ENCODE results near the gene LAIR1.
"Not testable (repeated sequence)": the region's sequence is repeated elsewhere in the genome, so short reads cannot be mapped to it uniquely, and the experiment has no call there.

The LAIR1 gene

DNA sequence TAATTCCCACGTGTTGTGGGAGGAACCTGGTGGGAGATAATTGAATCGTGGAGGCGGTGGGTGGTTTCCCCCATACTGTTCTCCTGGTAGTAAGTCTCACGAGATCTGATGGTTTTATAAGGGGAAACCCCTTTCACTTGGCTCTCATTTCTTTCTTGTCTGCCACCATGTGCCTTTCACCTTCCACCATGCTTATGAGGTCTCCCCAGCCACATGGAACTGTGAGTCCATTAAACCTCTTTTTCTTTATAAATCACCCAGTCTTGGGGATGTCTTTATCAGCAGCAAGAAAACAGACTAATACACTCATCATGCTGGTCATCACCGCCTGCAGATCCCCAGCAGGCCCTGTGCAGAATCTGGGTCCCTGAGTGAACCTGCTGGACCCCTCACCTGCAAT lies 36.0 kb downstream of the LAIR1 start:
- not testable (repeated sequence) for H3K27me3 Mint-ChIP-seq (ENCODE audit: low read depth); H3K9me3 Mint-ChIP-seq; H3K36me3 Mint-ChIP-seq (ENCODE audit: low read depth); H3K4me3 Mint-ChIP-seq; DNase-seq (ENCODE audit: low spot score); H3K27ac Mint-ChIP-seq
- peaks cover 15% of the 10 kb centered on the region for H3K4me1 Mint-ChIP-seq (ENCODE audit: low read depth)

DNA sequence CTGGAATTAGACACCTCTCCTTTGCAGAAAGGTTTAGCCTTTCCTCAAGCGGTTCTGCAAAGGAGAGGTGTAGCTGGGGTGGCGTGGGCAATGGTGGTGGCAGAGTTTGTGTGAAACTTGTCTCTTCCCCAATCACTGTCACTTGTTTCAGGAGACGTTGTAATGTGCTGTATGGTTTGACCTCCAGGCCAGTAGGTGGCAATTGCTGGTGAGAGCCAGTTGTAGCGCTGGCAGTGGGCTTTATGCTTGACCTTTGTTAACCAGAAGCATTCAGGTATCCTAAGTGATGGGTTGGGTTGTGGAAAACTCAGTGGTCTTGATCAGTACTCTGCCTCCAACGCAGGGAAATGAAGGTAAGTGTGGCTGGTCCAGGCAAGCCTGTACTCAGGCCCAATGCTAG lies 39.1 kb downstream of the LAIR1 start:
- no peak for DNase-seq (ENCODE audit: low spot score)
- H3K36me3 Mint-ChIP-seq (ENCODE audit: low read depth): no peaks in the 10 kb centered on the region
- no peaks in the 10 kb centered on the region for H3K9me3 Mint-ChIP-seq
- no peak overlapping the region for H3K27ac Mint-ChIP-seq
- H3K27me3 Mint-ChIP-seq (ENCODE audit: low read depth): peaks cover 19% of the 10 kb centered on the region
- no peak overlapping the region for H3K4me3 Mint-ChIP-seq
- H3K4me1 Mint-ChIP-seq (ENCODE audit: low read depth): peaks cover 15% of the 10 kb centered on the region

DNA sequence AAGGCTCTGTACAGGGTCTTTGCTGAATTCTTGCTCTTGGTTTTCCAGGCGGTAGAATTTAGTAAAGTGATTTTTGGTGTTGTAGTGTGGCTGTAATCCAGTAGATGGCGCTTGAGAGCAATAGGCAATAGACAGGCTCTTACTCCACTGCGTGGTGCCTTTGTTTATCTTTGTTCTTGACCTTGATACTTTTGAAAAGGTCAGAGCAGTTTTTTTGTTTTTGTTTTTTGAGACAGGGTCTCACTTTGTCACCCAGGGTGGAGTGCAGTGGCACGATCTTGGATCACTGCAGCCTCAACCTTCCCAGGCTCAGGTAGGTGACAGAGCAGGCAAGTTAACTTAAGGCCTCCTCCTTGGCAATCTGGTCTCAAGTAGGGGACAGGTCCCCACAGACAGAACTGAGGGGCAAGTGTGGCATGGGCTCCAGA lies 39.5 kb downstream of the LAIR1 start:
- peaks cover 15% of the 10 kb centered on the region for H3K4me1 Mint-ChIP-seq (ENCODE audit: low read depth)
- peak; percentile 21 for DNase-seq (ENCODE audit: low spot score)
- H3K36me3 Mint-ChIP-seq (ENCODE audit: low read depth): no peaks in the 10 kb centered on the region
- H3K9me3 Mint-ChIP-seq: no peaks in the 10 kb centered on the region
- H3K4me3 Mint-ChIP-seq: no peak overlapping the region
- H3K27me3 Mint-ChIP-seq (ENCODE audit: low read depth): peaks cover 23% of the 10 kb centered on the region
- H3K27ac Mint-ChIP-seq: no peak overlapping the region

DNA sequence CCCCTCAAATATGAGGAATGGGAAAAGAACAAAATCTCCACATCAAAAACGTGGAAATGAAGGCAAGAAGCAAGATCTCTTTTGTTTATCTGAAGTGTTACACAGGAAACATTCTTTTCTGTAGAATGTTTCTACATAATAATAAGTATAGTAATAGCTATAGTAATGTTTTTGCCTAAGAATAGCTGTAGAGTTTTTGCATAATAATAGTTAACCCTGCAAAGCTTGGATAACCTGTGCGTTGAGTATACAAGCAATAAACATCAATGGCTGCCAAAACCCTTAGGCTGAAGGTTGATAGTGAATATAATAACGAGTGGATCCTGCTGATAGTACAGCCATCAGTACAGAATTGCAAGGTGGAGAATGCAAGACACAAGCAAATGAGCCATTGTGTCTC lies 40.7 kb downstream of the LAIR1 start:
- Mint-ChIP-seq H3K36me3 (ENCODE audit: low read depth) (no peaks in the 10 kb centered on the region), H3K4me3 (no peak overlapping the region), H3K27ac (no peak overlapping the region), H3K4me1 (ENCODE audit: low read depth) (peaks cover 16% of the 10 kb centered on the region), H3K27me3 (ENCODE audit: low read depth) (peaks cover 28% of the 10 kb centered on the region), H3K9me3 (no peaks in the 10 kb centered on the region)
- no peak for DNase-seq (ENCODE audit: low spot score)

DNA sequence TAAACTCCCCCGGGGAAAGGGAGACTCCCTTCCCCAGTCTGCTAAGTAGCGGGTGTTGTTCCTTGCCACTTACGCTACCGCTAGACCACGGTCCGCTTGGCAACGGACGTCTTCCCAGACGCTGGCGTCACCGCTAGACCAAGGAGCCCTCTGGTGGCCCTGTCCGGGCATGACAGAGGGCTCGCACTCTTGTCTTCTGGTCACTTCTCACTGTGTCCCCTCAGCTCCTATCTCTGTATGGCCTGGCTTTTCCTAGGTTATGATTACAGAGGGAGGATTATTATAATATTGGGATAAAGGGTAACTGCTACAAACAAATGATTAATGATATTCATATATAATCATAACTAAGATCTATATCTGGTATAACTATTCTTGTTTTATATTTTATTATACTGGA lies 41.8 kb downstream of the LAIR1 start:
- H3K27ac Mint-ChIP-seq; H3K4me3 Mint-ChIP-seq; H3K9me3 Mint-ChIP-seq; H3K36me3 Mint-ChIP-seq (ENCODE audit: low read depth); DNase-seq (ENCODE audit: low spot score): not testable (repeated sequence)
- peaks cover 16% of the 10 kb centered on the region for H3K4me1 Mint-ChIP-seq (ENCODE audit: low read depth)
- H3K27me3 Mint-ChIP-seq (ENCODE audit: low read depth): peaks cover 29% of the 10 kb centered on the region

DNA sequence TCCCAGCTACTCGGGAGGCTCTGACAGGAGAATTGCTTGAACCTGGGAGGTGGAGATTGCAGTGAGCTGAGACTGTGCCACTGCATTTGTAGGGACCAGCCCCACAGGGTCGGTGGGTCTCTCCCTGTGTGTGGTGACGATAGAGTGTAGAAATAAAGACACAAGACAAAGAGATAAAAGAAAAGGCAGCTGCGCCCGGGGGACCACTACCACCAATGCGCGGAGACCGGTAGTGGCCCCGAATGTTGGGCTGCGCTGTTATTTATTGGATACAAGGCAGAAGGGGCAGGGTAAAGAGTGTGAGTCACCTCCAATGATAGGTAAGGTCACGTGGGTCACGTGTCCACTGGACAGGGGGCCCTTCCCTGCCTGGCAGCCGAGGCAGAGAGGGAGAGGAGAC lies 42.4 kb downstream of the LAIR1 start:
- not testable (repeated sequence) for H3K9me3 Mint-ChIP-seq; H3K4me3 Mint-ChIP-seq; H3K27ac Mint-ChIP-seq; H3K36me3 Mint-ChIP-seq (ENCODE audit: low read depth); DNase-seq (ENCODE audit: low spot score)
- Mint-ChIP-seq H3K4me1 (ENCODE audit: low read depth) (peaks cover 13% of the 10 kb centered on the region), H3K27me3 (ENCODE audit: low read depth) (peaks cover 29% of the 10 kb centered on the region)

DNA sequence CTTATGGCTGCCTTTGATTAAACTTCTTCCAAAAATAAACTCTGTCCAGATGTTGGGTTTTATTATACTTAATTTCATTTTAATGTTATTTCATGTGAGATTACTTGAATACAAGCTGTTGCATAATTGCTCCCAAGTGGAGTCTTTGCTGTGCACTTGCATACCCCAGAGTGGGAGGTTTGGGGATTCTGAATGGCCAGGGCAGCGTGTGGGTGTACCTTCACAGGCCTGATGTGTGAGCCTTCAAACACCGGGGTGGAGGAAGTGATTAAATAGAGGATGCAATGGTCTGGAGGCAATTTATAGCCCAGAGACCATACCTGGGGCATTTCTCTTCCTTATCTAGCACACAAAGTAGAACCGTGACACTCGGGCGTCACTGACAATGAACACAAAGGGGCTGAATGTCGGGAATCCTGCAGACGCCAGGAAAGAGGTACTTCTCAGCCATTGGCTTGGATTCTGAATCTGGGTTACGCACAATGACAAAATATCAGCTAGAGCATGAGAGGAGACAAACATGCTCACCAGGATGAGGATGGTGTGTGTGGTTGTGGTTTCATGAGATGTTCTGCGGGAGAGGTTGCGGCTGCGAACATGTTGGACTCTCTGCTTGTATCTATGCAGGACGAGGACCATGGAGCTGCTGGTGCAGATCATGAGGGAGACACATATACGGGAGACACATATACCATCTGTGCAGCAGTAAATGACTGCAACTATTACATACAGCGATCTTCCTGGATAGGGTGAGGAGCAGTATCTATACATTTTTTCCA lies 44.6 kb downstream of the LAIR1 start:
- Mint-ChIP-seq H3K27ac (no peak overlapping the region), H3K9me3 (no peaks in the 10 kb centered on the region), H3K36me3 (ENCODE audit: low read depth) (no peaks in the 10 kb centered on the region), H3K27me3 (ENCODE audit: low read depth) (peaks cover 32% of the 10 kb centered on the region), H3K4me3 (no peak overlapping the region), H3K4me1 (ENCODE audit: low read depth) (peaks cover 1% of the 10 kb centered on the region)
- DNase-seq (ENCODE audit: low spot score): no peak

DNA sequence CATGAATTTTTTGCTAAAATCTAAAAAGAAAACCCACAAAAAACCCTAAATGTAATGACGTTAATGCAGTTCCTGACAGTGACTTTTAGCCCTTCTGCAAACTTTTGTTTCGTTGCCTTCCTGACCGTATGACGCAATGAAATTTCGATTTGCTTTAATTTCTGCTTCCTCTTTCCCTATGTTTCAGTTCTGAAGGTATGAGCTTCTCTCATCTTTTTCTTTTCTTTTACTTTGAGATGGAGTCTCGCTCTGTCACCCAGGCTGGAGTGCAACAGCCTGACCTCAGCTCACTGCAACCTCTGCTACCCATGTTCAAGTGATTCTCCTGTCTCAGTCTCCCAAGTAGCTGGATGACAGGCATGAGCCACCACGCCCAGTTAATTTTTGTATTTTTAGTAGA lies 45.7 kb downstream of the LAIR1 start:
- Mint-ChIP-seq H3K27ac (no peak overlapping the region), H3K27me3 (ENCODE audit: low read depth) (peaks cover 27% of the 10 kb centered on the region), H3K36me3 (ENCODE audit: low read depth) (no peaks in the 10 kb centered on the region), H3K4me3 (no peak overlapping the region), H3K9me3 (no peaks in the 10 kb centered on the region), H3K4me1 (ENCODE audit: low read depth) (peaks cover 1% of the 10 kb centered on the region)
- DNase-seq (ENCODE audit: low spot score): no peak

DNA sequence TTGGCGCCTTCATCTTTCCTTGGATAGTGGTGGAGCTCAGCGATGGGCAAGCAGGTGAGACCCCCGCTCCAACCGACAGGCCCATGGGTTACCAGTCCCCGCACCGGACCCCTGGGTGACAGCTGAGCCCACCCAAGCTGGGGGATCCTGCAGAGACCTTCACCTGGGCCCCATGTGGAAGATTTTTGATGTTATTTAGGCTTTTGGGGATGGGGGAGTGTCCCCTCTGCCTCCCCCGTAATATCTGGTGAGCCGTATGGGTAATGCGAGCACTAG lies 46.8 kb downstream of the LAIR1 start:
- DNase-seq (ENCODE audit: low spot score): no peak
- no peak overlapping the region for H3K27ac Mint-ChIP-seq
- H3K4me1 Mint-ChIP-seq (ENCODE audit: low read depth): peaks cover 1% of the 10 kb centered on the region
- no peak overlapping the region for H3K4me3 Mint-ChIP-seq
- peaks cover 30% of the 10 kb centered on the region for H3K27me3 Mint-ChIP-seq (ENCODE audit: low read depth)
- H3K9me3 Mint-ChIP-seq: no peaks in the 10 kb centered on the region
- H3K36me3 Mint-ChIP-seq (ENCODE audit: low read depth): no peaks in the 10 kb centered on the region

DNA sequence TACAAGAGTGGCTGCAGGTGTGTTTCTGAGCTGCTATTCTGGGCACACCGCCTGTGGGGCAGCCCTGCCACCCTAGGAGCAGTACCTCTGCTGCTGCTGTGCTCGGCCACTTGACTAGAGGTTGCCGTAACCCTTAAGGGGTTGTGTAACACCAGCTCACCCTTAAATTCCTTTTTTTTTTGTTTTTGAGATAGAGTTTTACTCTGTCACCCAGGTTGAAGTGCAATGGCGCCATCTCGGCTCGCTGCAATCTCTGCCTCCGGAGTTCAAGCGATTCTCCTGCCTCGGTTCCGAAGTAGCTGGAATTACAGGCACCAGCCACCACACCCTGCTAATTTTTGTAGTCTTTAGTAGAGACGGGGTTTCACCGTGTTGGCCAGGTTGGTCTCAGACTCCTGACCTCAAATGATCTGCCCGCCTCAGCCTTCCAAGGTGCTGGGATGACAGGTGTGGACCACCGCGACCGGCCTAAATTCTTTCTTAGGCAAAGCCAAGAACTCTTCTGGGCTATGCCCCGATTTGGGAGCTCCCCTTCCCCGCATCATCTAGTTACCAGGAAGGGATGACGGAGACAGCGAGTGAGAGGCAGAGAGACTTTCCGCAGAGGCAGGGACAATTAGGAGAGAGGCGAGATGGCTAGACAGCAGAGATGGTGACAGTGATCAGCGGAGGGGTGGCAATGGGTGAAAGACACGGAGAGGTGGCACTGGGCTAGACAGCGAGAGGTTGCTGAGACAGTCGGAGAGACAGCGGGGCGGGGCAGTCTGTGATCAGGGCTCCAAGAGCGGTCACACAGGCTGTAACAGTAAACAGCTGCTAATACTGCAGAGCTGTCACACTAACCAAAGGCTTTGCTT lies 47.4 kb downstream of the LAIR1 start:
- Mint-ChIP-seq H3K27me3 (ENCODE audit: low read depth) (peaks cover 35% of the 10 kb centered on the region), H3K4me3 (no peak overlapping the region), H3K9me3 (no peaks in the 10 kb centered on the region), H3K4me1 (ENCODE audit: low read depth) (peaks cover 1% of the 10 kb centered on the region), H3K36me3 (ENCODE audit: low read depth) (no peaks in the 10 kb centered on the region), H3K27ac (no peak overlapping the region)
- no peak for DNase-seq (ENCODE audit: low spot score)

DNA sequence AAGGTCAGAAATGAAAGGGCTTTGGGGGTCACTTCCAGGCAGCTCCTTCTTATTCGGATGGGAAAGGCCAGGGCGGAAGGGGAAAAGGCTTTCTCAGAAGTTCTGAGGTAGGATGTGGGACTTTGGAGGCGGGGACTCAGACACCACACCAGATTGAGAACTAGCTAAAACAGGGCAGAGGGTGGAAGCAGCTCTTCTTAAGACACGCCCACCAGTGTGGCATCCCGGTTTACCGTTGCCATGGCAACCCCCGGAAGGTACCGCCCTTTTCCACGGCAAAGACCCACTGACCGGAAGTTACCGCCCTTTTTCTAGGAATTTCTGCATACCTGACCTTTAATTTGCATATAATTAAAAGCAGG lies 48.0 kb downstream of the LAIR1 start:
- no peak overlapping the region for H3K4me3 Mint-ChIP-seq
- H3K9me3 Mint-ChIP-seq: no peaks in the 10 kb centered on the region
- H3K4me1 Mint-ChIP-seq (ENCODE audit: low read depth): peaks cover 1% of the 10 kb centered on the region
- no peaks in the 10 kb centered on the region for H3K36me3 Mint-ChIP-seq (ENCODE audit: low read depth)
- DNase-seq (ENCODE audit: low spot score): no peak
- no peak overlapping the region for H3K27ac Mint-ChIP-seq
- peaks cover 30% of the 10 kb centered on the region for H3K27me3 Mint-ChIP-seq (ENCODE audit: low read depth)

DNA sequence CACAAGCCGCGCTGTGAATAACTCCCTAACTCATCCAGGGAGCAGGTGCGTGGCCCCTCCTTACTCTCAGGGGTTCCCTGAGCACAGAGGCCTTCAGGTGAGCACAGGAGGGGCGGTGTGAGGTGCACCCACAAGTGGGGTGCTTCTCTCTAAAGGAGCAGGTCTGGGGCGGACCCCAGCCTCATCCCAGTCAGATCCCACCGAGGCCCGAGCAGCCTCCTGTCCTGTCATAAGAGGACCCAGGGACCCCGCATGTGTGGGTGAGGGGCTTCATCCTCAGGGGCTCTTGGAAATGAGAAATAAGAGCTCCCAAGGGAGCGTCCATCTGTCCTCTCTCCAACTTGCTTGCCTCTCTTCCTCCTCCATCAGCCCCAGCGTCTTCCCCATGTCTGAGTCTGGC lies 48.8 kb downstream of the LAIR1 start:
- Mint-ChIP-seq H3K27ac (no peak overlapping the region), H3K9me3 (no peaks in the 10 kb centered on the region), H3K36me3 (ENCODE audit: low read depth) (no peaks in the 10 kb centered on the region), H3K4me3 (no peak overlapping the region), H3K4me1 (ENCODE audit: low read depth) (peaks cover 1% of the 10 kb centered on the region), H3K27me3 (ENCODE audit: low read depth) (peaks cover 26% of the 10 kb centered on the region)
- no peak for DNase-seq (ENCODE audit: low spot score)

DNA sequence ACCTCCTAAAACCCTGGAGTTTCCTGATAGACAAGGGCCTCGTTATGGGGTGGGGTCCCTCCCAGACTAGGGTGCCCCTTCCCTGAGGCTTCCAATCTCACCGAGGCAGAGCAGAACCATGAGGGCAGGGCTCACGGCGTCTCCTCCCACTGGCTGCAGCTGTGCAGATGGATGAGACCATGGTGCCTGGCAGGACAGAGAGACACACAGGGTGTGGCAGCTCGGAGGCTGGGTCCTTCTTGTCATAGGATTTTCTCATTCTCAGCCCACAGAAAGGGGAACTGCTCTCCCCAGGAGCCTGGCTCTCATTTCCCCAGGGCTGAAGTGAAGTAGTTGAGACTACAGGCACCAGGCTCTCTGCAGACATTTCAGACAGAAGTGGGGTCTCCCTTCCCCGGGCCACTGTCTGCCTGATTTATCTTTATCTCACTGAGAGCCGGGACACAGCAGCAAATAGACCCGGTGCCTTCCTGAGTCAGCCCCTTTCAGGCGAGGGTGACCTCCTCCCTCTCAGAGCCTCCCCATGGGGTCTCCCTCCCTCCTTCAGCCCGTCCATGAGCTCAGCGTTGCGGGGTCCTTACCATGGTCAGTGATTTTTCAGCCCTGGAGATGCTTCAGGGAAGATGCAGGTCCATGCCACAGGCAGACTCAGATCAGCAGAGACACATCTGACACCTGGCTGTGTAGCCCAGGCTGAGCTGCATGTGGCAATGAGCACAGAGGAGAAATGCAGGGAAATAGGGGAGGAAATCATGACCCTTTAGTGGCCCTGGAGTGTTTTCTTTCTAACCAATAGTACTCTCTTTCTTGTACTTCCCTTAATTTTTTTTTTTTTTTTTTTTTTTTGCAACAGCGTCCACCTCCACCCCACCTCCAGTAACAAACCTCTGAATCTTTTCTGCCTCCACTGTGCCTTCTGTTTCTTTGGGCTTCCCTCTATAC lies 52.0 kb downstream of the LAIR1 start, which contains the start of gene LILRA5:
Gene LILRA5 (minus strand): TSS at position 731 of the 942 bp plus-strand sequence. CDS start 147 bp downstream, at position 584.
- no peak for DNase-seq (ENCODE audit: low spot score)
- Mint-ChIP-seq H3K4me1 (ENCODE audit: low read depth) (no peaks in the 10 kb centered on the region), H3K4me3 (no peak within 1 kb of the TSS), H3K36me3 (ENCODE audit: low read depth) (no peaks in the 10 kb centered on the region), H3K27me3 (ENCODE audit: low read depth) (peaks cover 14% of the 10 kb centered on the region), H3K9me3 (no peaks in the 10 kb centered on the region), H3K27ac (no peak within 1 kb of the TSS)

DNA sequence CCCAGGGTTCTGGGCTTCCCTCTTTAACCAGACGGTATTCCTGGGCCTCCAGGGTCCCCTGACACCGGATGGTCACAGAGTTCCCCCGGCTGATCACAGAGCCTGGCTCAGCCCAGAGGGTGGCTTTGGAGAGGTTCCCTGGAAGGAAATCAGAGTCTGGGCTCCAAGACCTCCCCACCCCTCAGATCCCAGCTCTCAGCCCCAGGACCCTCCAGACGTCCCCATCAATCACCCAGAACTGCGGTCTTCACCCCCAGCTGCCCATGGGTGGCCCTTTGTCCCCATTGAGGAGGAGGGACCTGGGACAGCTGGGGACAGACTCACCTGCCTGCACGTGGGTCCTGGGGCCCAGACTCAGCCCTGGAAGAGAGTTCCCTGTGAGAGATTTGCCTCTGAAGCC lies 52.7 kb downstream of the LAIR1 start:
- Mint-ChIP-seq H3K9me3 (no peaks in the 10 kb centered on the region), H3K27me3 (ENCODE audit: low read depth) (peaks cover 14% of the 10 kb centered on the region), H3K36me3 (ENCODE audit: low read depth) (no peaks in the 10 kb centered on the region), H3K4me3 (no peak overlapping the region), H3K4me1 (ENCODE audit: low read depth) (no peaks in the 10 kb centered on the region), H3K27ac (no peak overlapping the region)
- no peak for DNase-seq (ENCODE audit: low spot score)
